SK-MEL-5 (cell line): ENCODE results near the gene CCDC138. TPM values are rescaled to one million over a fixed set of nuclear protein-coding genes. Genes with fewer than 3 reads are reported as not detected.

Experiments
- DNase-seq: peaks from one replicate; pipeline ENCODE4 v3.0.0-alpha.2; 2016; ENCODE audit warnings: low read depth, low spot score
- in situ Hi-C: cut with HindIII; loops from 2 replicates; pipeline ENCODE4 v1.10.0; 2016; ENCODE audit warnings: low sequenced_read_pairs, high pct_unique_total_duplicates, low pct_unique_long_range_greater_than_20kb
- total RNA-seq: library from RNA; depleted of rRNA; stranded (reverse); fragments of >200 nt; shearing (Covaris generic); gene quantifications from 2 replicates; pipeline ENCODE4 v1.2.3, GENCODE V29; 2014

Gene CCDC138
- total RNA-seq, 1 experiment from 2014 or later: 5.9 TPM

GRCh38 chr2:108820482-108820881, 33.9 kb downstream of the CCDC138 start:
- no peak for DNase-seq
- in situ Hi-C loops: no loop called here

- DNase-seq: no peak
- in situ Hi-C loops: no loop called here
Measured at GRCh38 chr2:108823286-108823685, 36.7 kb downstream of the CCDC138 start.

DNA sequence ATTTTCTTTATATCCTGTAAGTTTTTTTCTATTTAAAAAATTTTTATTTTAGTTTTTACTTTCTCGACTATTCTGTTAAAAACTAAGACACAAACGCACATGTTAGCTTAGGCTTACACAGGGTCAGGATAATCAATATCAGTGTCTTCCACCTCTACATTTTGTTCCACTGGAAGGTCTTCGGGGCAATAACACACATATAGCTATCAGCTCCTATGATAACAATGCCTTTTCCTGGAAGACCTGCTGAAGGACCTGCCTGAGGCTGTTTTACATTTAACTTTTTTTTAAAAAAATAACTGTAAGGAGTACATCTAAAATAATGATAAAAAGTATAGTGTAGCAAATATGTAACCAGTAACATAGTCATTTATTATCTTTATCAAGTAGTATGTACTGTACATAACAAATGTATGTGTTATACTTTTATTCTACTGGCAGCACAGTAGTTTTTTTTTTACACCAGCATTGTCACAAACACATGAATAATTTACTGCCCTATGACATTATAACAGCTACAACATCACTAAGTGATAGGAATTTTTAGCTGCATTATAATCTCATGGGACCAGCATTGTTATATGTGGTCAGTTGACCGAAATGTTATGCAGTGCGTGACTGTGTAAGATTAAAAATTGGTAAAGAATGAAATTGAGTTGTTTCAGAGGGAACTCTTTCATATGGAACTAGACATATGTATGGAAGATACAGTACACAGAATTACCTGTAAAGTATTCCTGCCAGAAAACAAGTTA, 37.9 kb downstream of the CCDC138 start:
- DNase-seq: no peak
- in situ Hi-C loops: no loop called here

- DNase-seq: no peak
- in situ Hi-C loops: no loop called here
Measured at GRCh38 chr2:108825254-108825653, 38.7 kb downstream of the CCDC138 start.

DNA sequence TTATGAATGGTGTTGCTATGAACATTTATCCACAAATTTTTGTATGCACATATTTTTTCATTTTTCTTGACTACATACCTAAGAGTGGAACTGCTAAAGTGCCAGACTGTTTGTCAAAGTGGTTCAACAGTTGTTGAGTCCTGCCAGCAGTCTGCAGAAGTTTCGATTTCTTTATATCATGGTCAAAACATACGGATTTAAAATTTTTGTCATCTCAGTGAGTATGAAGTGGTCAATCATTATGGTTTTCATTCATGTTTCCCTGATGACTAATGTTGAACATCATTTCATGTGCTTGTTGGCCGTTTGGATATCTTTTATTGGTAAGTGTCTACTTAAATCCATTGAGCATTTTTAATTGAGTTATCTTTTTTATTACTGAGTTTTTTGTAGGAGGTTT, 39.2 kb downstream of the CCDC138 start:
- DNase-seq: no peak
- in situ Hi-C loops: no loop called here

DNA sequence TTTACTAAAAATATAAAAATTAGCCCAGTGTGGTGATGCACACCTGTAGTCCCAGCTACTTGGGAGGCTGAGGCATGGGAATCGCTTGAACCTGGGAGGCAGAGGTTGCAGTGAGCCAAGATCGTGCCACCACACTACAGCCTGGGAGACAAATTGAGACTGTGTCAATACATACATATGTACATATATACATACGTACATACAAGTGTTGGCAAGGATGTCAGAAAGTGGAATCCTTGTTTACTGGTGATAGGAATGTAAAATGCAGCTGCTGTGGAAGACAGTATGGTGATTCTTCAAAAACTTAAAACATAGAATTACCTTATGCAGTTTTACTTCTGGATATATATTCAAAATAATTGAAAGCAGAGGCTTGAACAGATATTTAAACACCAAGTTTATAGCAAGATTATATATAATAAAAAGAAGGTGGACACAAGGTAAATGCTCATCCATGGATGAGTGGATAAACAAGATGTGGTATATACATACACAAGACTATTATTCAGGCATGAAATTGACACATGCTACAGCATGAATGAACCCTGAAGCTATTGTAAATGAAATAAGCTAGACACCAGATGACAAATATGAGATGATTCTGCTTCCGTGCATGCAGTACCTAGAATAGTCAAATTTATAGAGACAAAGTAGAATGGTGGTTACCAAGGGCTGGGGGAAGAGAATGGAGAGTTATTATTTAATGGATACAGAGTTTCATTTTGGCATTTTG, 43.2 kb downstream of the CCDC138 start:
- DNase-seq: no peak
- in situ Hi-C loops: no loop called here

GRCh38 chr2:108833219-108833618, 46.6 kb downstream of the CCDC138 start:
- in situ Hi-C loops: no loop called here

DNA sequence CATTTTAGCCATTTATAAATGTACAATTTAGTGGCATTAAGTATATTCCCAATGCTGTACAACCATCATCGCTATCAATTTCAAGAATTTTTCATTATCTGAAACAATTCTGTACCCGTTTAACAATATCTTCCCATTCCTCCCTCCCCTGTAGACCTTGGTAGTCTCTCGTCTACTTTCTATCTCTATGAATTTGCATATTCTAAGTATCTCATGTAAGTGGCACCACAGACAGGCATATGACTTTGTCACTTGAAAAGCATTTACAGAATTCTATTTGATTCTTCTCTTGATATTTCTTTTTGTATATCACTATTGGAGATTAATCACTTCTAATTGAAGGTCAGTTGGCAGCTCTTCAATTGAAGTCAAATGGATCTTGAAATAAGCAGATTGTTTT, 48.0 kb downstream of the CCDC138 start:
- DNase-seq: no peak
- in situ Hi-C loops: no loop called here

More at GRCh38 chr2:108833219-108833618, 46.6 kb downstream of the CCDC138 start:
- DNase-seq: no peak

GRCh38 chr2:108835040-108835439, 48.5 kb downstream of the CCDC138 start:
- in situ Hi-C loops: no loop called here
- DNase-seq: no peak

DNA sequence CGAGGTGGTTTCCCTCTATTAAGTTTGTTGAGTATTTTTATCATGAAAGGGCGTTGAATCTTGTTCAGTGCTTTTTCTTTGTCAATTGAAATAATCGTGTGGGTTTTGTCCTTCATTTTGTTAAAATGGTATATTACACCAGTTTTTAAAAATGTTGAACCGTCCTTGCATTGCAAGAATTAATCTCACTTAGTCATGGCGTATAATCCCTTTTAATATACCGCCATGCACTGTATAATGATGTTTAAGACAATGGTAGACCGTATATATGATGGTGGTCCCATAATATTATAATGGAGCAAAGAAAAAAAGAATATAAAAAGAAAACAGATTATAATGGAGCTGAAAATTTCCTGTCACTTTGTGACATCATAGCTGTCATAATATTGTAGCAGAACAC, 50.6 kb downstream of the CCDC138 start:
- no peak for DNase-seq
- in situ Hi-C loops: no loop called here

GRCh38 chr2:108841506-108841905, 54.9 kb downstream of the CCDC138 start:
- in situ Hi-C loops: no loop called here
- no peak for DNase-seq

DNA sequence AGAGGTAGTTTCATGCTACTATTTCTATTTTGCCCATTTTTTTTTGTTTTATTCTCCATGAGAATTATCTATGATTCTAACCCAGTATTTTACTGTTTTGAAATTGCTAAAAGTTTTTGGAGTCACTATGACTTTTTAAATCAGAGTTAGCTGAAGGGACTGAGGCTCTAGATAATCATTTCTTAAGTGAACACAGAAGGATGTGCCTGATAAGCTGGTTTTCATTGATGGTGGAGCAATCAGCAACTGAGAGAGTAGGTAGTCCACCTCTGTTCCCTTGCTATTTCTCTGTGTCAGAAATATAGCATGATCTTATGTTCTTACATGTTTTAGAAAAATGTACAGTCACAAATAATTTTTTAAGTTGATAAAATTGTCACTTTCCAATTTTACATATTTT, 59.4 kb downstream of the CCDC138 start:
- in situ Hi-C loops: no loop called here

DNA sequence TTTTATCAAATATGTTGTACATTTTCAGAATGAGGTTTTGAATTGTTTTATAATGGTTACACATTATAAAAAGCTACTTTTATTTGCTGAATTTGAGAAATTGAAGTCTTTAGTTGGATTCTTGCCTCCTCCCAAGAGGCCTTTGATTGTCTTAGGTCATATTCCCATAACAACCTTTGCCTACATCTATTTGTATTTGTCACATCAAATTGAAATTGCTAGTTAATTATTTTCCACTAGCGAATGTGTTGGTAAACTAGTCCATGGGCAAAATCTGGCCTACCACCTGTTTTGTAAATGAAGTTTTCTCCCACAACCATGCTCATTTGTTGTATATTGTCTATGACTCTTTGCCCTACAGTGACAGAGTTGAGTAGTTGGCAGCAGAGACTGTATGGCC, 60.4 kb downstream of the CCDC138 start:
- in situ Hi-C loops: no loop called here

More for the DNA sequence above, 59.4 kb downstream of the CCDC138 start:
- no peak for DNase-seq

DNA sequence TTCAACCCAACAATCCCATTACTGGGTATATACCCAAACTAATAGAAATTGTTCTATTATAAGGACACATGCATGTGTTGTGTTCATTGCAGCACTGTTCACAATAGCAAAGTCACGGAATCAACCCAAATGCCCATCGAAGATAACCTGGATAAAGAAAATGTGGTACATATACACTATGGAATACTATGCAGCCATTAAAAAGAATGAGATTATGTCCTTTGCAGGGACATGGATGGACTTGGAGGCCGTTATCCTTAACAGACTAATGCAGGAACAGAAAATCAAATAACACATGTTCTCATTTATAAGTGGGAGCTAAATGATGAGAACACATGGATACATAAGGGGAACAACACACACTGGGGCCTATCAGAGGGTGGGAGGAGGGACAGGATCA, 65.8 kb downstream of the CCDC138 start:
- in situ Hi-C loops: no loop called here
- no peak for DNase-seq

More for the DNA sequence above, 60.4 kb downstream of the CCDC138 start:
- no peak for DNase-seq

DNA sequence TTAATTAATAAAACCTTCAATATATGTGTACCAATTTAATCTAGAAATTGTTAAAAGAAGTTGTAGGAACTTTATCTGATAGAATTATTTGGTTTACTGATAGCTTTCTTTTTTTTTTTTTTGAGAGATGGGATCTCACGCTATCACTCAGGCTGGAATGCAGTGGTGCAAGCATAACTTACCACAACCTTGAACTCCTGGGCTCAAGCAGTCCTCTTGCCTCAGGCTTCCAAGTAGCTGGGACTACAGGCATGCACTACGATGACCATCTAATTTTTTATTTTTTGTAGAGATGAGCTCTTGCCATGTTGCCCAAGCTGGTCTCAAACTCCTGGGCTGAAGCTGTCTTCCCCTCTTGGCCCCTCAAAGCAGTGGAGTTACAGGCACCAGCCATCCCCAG, 66.8 kb downstream of the CCDC138 start:
- in situ Hi-C loops: no loop called here
- no peak for DNase-seq

GRCh38 chr2:108854484-108854883, 67.9 kb downstream of the CCDC138 start:
- no peak for DNase-seq
- in situ Hi-C loops: no loop called here

DNA sequence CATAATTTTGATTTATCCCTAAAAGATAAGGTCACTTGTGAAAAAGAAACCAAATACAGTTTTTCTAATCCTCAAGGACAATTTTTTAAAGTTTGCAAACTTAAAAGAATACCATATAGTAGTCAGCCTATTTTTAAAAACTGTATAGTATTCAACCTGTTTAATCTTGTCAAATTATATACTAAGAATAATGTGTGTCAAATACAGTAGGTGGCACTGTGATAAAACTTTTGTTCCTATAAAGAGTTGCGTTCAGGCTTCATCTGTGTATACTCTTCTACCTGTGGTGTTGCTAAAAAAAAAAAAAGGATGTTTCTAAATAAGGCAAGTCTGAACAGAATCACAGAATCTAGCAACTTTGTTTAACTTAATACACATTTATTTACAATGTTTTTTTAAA, 68.6 kb downstream of the CCDC138 start:
- DNase-seq: peak; percentile 40
- in situ Hi-C loops: no loop called here

- in situ Hi-C loops: no loop called here
- DNase-seq: no peak
Measured at GRCh38 chr2:108858894-108859293, 72.3 kb downstream of the CCDC138 start.

DNA sequence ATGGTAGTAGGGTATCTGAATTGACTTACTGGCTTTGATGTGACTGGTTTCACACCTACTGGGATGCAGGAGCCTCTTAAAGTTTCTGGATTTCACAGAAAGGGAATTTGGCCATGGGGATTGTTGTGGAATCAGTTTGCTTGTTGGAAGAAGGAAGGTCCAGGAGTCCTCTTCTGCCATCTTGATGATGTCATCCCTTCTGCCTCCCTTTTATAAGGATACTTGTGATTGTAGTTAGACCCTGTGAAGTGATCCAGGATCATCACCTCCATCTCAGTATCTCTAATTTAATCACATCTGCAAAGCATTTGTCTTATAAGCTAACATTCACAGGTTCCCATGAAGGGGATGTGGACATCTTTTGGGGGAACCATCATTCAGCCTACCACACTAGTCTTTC, 79.5 kb downstream of the CCDC138 start:
- in situ Hi-C loops: no loop called here

More for the DNA sequence above, 79.5 kb downstream of the CCDC138 start:
- DNase-seq: no peak
